NCI-H748 treated with DMSO at 0.1 percent for 48 hours (cell line): ENCODE measurements around the gene SREBF2.

Experiments
- DNase-seq: peaks from one replicate; lab custom pipeline; 2025; lab: John Stamatoyannopoulos, UW

The SREBF2 gene

DNA sequence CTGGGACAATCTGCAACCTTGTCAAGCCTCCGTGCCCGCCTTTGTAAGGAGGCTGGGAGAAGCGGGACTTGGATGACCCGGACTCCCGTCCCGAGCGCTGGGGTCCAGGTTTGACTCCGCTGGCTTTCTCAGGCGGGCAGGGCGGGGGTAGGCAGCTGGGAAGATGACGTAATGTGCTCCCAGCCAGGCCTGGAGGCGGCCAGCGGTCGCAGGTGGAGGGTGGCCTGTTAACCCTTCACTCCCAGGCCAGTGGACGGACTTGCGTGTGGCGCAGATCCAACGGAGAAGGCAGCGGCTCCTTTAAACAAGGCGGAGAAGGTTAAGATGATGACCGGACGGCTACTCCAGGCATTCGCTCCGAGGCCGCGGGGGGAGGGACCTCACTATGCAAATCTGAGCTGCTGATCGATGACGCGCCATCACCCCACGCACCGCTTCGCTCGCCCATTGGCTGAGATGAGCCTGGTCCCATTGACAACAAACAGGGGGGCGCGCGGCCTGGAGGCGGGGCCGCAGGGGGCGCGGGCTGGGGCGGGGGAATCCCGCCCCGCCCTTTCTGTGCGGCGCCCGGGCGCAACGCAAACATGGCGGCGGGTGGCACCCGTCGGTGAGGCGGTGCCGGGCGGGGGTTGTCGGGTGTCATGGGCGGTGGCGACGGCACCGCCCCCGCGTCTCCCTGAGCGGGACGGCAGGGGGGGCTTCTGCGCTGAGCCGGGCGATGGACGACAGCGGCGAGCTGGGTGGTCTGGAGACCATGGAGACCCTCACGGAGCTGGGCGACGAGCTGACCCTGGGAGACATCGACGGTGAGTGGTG, at the start of gene SREBF2:
SREBF2 (plus strand) TSS at position 553 of the 816 bp plus-strand sequence; CDS start at position 719, 166 bp downstream.
- DNase-seq: peak; percentile 98

DNA sequence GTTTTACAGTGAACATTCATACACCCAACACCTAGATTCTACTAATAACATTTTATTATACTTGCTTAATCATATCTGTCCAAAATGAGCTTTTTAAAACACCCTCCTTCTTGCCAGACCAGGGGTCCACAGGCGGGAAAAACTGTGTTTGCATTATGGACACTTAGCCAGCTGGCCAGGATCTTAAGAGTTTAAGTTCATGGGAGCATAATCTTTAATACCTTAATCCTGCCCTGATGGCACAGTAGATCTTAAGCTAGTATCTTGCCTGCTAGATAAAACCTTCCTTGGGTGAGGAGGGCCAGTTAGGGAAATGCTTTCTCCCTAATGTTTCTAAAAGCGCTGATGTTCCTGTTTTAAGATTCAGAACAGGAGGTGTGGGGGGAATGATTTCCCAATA, 45.6 kb upstream of the SREBF2 start:
- DNase-seq: no peak

GRCh38 chr22:41793871-41794270, 39.0 kb upstream of the SREBF2 start:
- no peak for DNase-seq

DNA sequence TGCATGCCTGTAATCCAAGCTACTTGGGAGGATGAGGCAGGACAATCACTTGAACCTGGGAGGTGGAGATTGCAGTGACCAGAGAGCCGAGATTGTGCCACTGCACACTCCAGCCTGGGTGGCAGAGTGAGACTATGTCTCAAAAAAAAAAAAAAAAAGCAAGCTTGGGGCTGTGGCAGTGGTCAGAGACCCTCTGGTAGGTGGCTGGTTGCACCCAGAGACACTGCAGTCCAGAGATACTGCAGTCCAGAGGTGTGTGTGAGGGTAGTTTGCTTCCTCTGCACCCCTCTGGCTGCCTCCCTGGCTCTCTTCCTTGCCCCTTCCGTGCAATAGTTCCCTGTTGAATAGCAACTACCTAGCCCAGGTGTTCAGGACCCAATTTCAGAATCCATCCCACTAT, 34.2 kb upstream of the SREBF2 start:
- DNase-seq: no peak

GRCh38 chr22:41799486-41800347, 33.2 kb upstream of the SREBF2 start:
- DNase-seq: no peak

- DNase-seq: peak; percentile 85
Observed at GRCh38 chr22:41800348-41801146, 32.4 kb upstream of the SREBF2 start, which contains the start of gene CCDC134. Gene CCDC134, plus strand, starts transcription at chr22:41800679. Its CDS starts 8,212 bp downstream, at chr22:41808891.

DNA sequence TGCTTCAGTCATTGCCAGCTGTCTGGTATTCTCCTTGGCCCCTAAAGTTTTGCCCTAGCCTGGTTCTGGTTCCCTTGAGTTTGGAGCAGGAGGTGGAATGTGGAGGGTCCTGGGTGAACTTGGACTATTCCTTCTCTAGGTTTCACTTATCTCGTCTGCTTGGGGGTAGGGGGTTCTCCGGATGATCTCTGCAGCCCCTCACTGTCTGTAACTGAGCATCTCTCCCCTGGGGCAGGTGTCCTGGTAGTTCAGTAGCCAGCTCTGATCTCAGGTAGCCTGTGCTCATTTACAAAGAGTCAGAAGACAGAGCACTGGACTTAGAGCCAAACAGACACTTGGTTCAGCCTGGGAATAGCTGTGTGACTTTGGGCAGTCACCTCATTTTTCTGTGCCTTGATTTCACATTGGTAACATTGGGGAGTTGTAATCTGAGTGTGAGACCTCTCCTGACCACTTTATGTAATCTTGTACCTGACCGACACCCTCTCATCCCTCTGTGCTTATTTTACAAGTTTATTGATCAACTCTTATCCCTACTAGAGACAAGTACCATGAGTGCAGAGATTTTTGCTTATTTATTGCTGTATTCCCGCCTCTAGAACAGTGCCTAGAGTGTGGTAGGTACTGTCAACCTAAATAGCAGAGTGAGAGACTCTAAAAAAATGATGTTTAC, 31.6 kb upstream of the SREBF2 start:
- DNase-seq: no peak

GRCh38 chr22:41801886-41802285, 31.0 kb upstream of the SREBF2 start:
- no peak for DNase-seq

- DNase-seq: no peak
Observed at GRCh38 chr22:41805639-41806038, 27.3 kb upstream of the SREBF2 start.

DNA sequence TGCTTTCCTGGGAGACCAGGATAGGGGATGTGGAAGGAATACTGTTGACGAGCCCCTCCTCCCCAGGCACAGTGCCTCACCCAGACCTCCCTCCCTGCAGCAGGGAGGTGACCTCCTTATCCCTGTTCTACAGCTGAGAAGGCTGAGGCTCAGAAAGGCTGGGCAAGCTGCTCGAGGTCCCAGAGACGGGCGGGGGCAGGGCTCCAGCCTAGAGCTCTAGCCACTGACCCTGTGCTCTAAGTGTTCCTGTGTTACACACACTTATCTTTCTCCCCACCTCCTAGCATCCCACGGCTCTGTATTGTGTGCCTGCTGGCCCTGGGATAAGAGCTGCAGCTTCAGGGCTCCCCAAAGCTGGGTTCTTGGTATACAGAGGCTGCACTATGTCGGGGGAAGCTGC, 24.5 kb upstream of the SREBF2 start:
- DNase-seq: no peak

DNA sequence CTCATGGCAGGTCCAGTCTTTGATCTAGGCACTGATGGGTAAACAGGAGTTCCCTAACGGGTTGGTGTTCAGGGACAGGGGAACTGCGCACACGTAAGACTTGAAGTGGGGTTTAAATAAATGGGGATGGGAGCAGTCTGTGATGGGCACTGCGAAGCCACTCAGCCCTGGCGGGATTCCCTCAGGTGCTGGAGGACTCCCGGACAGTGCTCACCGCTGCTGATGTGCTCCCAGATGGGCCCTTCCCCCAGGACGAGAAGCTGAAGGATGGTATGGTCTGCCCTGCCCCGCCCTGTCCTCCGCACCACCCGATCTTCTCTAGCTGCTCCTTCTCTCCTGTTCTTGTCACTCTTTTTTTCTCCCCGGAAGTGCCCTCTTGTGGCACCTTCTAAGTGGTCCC, 22.9 kb upstream of the SREBF2 start:
- no peak for DNase-seq

GRCh38 chr22:41812805-41813545, 19.9 kb upstream of the SREBF2 start:
- DNase-seq: no peak

DNA sequence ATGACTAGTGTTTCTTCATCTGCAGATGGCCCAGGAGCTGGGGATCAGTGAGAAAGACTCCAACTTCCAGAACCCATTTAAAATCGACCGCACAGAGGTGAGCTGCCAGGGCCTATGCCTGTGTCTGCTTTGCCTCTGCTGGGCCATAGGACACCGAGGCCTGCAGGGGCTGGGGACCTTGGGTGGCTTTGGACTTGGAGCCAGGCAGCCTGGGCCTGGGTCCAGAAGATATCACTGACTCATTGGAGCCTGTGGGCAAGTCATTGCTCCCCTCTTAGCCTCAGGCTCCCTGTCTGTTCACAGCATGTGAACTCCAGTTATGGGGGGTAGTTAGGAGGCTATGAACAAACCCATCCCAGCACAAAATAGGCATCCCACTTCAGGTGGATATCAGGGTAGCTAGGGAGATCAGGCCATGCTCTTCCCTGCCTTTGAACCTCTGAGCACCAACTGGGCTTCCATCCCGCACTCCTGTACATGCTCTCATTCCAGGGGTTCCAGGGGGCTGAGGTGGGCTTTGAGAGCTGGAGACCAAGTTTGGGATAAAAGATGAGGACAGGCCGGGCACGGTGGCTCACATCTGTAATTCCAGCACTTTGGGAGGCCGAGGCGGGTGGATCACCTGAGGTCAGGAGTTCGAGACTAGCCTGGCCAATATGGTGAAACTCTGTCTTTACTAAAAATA, 19.0 kb upstream of the SREBF2 start:
- DNase-seq: no peak

DNA sequence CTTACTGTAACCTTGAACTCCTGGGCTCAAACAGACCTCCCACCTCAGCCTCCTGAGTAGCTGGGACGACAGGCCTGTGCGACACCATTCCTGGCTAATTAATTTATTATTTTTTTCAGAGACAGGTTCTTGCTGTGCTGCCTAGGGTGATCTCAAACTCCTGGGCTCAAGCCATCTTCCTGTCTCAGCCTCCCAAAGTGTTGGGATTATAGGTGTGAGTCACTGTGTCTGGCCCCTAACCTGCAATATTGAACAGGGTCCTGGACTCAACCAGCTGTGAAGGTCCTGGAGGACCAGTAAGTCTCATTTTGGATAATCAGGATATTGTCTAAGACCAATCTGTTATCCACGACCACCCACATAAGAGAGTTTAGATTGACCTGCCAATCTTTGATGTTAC, 17.2 kb upstream of the SREBF2 start:
- no peak for DNase-seq

- no peak for DNase-seq
Observed at GRCh38 chr22:41816241-41816640, 16.7 kb upstream of the SREBF2 start.

DNA sequence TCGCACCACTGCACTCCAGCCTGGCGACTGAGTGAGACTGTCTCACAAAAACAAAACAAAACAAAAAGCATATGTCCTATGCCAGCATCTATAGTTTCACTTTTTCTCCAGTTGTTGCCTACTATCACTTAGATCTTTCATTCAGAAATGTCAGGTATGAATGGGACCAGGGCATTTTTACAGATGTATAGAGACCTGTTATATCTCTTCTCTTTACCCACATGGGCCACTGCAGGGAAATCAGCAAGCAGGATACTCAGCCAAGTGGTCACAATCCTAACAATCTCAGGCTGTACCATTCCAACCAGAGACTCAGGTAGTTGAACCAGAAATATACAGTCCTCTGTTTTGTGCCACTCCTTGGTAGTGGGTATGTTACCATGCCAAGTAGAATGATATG, 16.0 kb upstream of the SREBF2 start:
- no peak for DNase-seq

GRCh38 chr22:41818011-41818410, 14.9 kb upstream of the SREBF2 start:
- no peak for DNase-seq

- no peak for DNase-seq
Observed at GRCh38 chr22:41818596-41818995, 14.3 kb upstream of the SREBF2 start.

DNA sequence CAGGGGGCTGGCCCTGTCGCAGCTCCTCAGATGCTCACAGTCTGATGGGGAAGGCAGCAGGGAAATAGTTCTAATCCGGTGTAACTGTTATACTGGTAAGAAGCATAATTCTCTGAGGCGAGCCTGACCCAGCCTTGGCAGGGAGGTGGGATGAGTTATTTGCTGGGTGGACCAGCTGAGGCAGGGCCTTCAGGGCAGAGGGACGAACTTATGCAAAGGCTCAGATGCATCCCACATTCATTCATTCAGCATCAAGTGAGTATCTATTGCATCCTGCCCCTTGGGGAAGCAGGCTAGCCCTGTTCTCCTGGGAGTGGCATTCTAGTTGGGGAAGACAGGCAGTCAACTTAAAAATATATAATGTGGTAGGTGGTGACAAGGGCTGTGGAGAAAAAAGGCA, 13.6 kb upstream of the SREBF2 start:
- no peak for DNase-seq

DNA sequence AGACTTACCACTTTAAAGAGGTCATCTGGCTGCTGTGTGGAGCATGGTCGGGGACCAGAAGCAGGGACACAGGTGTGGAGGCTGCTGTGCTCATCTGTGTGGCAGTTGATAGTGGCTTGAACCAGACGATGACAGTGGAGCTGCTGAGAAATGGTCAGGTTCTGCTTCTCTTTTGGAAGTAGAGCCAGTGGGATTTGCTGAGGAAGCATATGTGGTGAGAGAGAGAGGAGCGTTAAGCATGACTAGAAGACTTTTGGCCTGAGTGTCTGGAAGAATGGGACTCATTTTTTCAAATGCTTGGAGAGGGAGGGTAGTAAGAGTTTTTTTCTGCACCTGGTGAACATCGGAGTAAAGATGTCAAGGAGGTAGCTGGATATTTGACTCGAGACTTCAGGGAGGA, 12.5 kb upstream of the SREBF2 start:
- DNase-seq: no peak
